H7 (cell line): ENCODE results near the gene TMEM121. TPM values are rescaled to one million over a fixed set of nuclear protein-coding genes. Genes with fewer than 3 reads are reported as not detected.
"Not testable (repeated sequence)": the region's sequence is repeated elsewhere in the genome, so short reads cannot be mapped to it uniquely, and the experiment has no call there.

Source experiments
- DNase-seq: peaks from one replicate; pipeline ENCODE4 v3.0.0; 2012
- H3K27me3 ChIP-seq: 2 replicates; pipeline ENCODE4 v1.6.0; 2011; ENCODE audit warnings: mild to moderate bottlenecking, low read length; ENCODE audit not compliant: control insufficient read depth, insufficient read depth
- H3K36me3 ChIP-seq: replicated peaks from 2 replicates; pipeline ENCODE4 v1.5.1; 2011; ENCODE audit warnings: low read length; ENCODE audit not compliant: control insufficient read depth, insufficient read depth
- H3K4me3 ChIP-seq: 2 replicates; pipeline ENCODE4 v1.5.1; 2011; ENCODE audit warnings: low read depth, mild to moderate bottlenecking, control low read depth, low read length, moderate library complexity; ENCODE audit not compliant: insufficient read depth
- total RNA-seq: library from RNA; depleted of rRNA; stranded (reverse); fragments of >200 nt; shearing (Covaris generic); gene quantifications from 2 replicates; pipeline ENCODE4 v1.2.3, GENCODE V29; 2014

Gene TMEM121
- total RNA-seq, 1 experiment from 2014 or later, result 0.80 TPM

GRCh38 chr14:105568859-105569766, 42.7 kb downstream of the TMEM121 start:
- H3K27me3 ChIP-seq, result no peaks in the 10 kb centered on the region
- H3K36me3 ChIP-seq, result no peaks in the 10 kb centered on the region
- no peak for DNase-seq
- no peak overlapping the region for H3K4me3 ChIP-seq

GRCh38 chr14:105570482-105570881, 44.1 kb downstream of the TMEM121 start:
- H3K27me3 ChIP-seq, result no peaks in the 10 kb centered on the region
- H3K4me3 ChIP-seq, result no peak overlapping the region
- no peaks in the 10 kb centered on the region for H3K36me3 ChIP-seq
- no peak for DNase-seq

GRCh38 chr14:105571181-105571951, 45.0 kb downstream of the TMEM121 start:
- not testable (repeated sequence) for H3K27me3 ChIP-seq, H3K36me3 ChIP-seq, DNase-seq, H3K4me3 ChIP-seq

- not testable (repeated sequence) for H3K36me3 ChIP-seq, H3K27me3 ChIP-seq, DNase-seq, H3K4me3 ChIP-seq
These were observed 45.7 kb downstream of the TMEM121 start for GRCh38 chr14:105572063-105572462.

- not testable (repeated sequence) for DNase-seq, H3K27me3 ChIP-seq, H3K36me3 ChIP-seq, H3K4me3 ChIP-seq
These were observed 47.5 kb downstream of the TMEM121 start for GRCh38 chr14:105573841-105574240.

GRCh38 chr14:105574411-105574810, 48.0 kb downstream of the TMEM121 start:
- not testable (repeated sequence) for H3K36me3 ChIP-seq, H3K4me3 ChIP-seq, H3K27me3 ChIP-seq, DNase-seq

GRCh38 chr14:105575016-105575700, 48.8 kb downstream of the TMEM121 start:
- H3K27me3 ChIP-seq, H3K4me3 ChIP-seq, DNase-seq, H3K36me3 ChIP-seq: not testable (repeated sequence)

- no peak for DNase-seq
- Histone ChIP-seq H3K4me3 (no peak overlapping the region), H3K27me3 (no peaks in the 10 kb centered on the region), H3K36me3 (no peaks in the 10 kb centered on the region)
These were observed 50.2 kb downstream of the TMEM121 start for GRCh38 chr14:105576525-105577088.

GRCh38 chr14:105577314-105577861, 51.0 kb downstream of the TMEM121 start:
- Histone ChIP-seq H3K27me3 (no peaks in the 10 kb centered on the region), H3K4me3 (no peak overlapping the region), H3K36me3 (no peaks in the 10 kb centered on the region)
- DNase-seq, result no peak

GRCh38 chr14:105578070-105578469, 51.7 kb downstream of the TMEM121 start:
- Histone ChIP-seq H3K36me3 (no peaks in the 10 kb centered on the region), H3K27me3 (no peaks in the 10 kb centered on the region), H3K4me3 (no peak overlapping the region)
- no peak for DNase-seq

GRCh38 chr14:105579221-105579620, 52.8 kb downstream of the TMEM121 start:
- not testable (repeated sequence) for H3K36me3 ChIP-seq

More at GRCh38 chr14:105579221-105579620, 52.8 kb downstream of the TMEM121 start:
- not testable (repeated sequence) for H3K27me3 ChIP-seq, H3K4me3 ChIP-seq, DNase-seq
